ENCODE results near the gene ADCYAP1R1.

- TF ChIP-seq, protein P1, sequence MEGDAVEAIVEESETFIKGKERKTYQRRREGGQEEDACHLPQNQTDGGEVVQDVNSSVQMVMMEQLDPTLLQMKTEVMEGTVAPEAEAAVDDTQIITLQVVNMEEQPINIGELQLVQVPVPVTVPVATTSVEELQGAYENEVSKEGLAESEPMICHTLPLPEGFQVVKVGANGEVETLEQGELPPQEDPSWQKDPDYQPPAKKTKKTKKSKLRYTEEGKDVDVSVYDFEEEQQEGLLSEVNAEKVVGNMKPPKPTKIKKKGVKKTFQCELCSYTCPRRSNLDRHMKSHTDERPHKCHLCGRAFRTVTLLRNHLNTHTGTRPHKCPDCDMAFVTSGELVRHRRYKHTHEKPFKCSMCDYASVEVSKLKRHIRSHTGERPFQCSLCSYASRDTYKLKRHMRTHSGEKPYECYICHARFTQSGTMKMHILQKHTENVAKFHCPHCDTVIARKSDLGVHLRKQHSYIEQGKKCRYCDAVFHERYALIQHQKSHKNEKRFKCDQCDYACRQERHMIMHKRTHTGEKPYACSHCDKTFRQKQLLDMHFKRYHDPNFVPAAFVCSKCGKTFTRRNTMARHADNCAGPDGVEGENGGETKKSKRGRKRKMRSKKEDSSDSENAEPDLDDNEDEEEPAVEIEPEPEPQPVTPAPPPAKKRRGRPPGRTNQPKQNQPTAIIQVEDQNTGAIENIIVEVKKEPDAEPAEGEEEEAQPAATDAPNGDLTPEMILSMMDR (IDR thresholded peaks at IDR 0.05): no peak
- TF ChIP-seq POLR2A (IDR thresholded peaks at IDR 0.05): no peak
Measured at GRCh38 chr7:31076051-31076450, 23.9 kb downstream of the ADCYAP1R1 start.

Data from adrenal gland (tissue), 5 donors.